ENCODE data around the gene PTPRJ.

DNA sequence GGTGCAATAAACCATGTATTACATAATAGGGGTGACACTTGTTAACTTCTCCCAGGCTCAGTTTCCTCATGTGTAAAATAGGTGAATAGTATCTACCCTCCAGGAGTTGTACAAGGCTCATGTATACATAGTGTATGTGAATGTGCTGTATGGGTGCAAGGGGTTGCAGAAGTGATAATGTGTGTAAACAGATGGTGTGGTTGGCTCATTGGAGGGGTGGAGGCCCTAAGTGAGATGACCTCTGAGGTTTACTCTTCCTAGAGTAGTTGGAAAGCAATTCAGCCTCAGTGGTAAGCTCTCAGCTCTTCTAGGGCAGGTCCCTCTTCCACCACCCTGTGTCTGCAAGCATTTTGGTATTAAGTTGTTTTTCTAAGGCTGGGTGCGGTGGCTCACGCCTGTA is 102.4 kb downstream of the PTPRJ start:
- TF ChIP-seq, protein P1, sequence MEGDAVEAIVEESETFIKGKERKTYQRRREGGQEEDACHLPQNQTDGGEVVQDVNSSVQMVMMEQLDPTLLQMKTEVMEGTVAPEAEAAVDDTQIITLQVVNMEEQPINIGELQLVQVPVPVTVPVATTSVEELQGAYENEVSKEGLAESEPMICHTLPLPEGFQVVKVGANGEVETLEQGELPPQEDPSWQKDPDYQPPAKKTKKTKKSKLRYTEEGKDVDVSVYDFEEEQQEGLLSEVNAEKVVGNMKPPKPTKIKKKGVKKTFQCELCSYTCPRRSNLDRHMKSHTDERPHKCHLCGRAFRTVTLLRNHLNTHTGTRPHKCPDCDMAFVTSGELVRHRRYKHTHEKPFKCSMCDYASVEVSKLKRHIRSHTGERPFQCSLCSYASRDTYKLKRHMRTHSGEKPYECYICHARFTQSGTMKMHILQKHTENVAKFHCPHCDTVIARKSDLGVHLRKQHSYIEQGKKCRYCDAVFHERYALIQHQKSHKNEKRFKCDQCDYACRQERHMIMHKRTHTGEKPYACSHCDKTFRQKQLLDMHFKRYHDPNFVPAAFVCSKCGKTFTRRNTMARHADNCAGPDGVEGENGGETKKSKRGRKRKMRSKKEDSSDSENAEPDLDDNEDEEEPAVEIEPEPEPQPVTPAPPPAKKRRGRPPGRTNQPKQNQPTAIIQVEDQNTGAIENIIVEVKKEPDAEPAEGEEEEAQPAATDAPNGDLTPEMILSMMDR (IDR thresholded peaks at IDR 0.05; ENCODE audit: low read depth, low read length) = no peak
- TF ChIP-seq POLR2A (IDR thresholded peaks at IDR 0.05; ENCODE audit: extremely low read depth, insufficient read length) = no peak
- TF ChIP-seq MYC (IDR thresholded peaks at IDR 0.05; ENCODE audit: low read depth, low read length) = no peak
- TF ChIP-seq, protein P2, sequence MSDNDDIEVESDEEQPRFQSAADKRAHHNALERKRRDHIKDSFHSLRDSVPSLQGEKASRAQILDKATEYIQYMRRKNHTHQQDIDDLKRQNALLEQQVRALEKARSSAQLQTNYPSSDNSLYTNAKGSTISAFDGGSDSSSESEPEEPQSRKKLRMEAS (IDR thresholded peaks at IDR 0.05; ENCODE audit: low read depth, low read length) = no peak
